Right lung (tissue), 5 donors: ENCODE results near the gene POPDC2. TPM values are rescaled to one million over a fixed set of nuclear protein-coding genes. Genes with fewer than 3 reads are reported as not detected.

Experiments
- DNase-seq, 2 donors: peaks; one replicate each; pipeline ENCODE4 v3.0.0-alpha.2; 2013
- polyA plus RNA-seq, 5 donors: library from polyadenylated mRNA; unstranded; fragments of 120-200 nt; gene quantifications; one replicate each; pipeline versions ENCODE4 v1.2.1 to v1.2.3, GENCODE V29; 2013; ENCODE audit warnings: inconsistent platforms in 1 of 5, low replicate concordance in 1 of 5; ENCODE audit not compliant: insufficient read length in 5 of 5, insufficient read depth in 1 of 5

The POPDC2 gene
- polyA plus RNA-seq, 5 donors: 2.8 to 5.0 (median 4.7) TPM

- no peak for DNase-seq
Observed at GRCh38 chr3:119672776-119673175, 12.4 kb upstream of the POPDC2 start.

DNA sequence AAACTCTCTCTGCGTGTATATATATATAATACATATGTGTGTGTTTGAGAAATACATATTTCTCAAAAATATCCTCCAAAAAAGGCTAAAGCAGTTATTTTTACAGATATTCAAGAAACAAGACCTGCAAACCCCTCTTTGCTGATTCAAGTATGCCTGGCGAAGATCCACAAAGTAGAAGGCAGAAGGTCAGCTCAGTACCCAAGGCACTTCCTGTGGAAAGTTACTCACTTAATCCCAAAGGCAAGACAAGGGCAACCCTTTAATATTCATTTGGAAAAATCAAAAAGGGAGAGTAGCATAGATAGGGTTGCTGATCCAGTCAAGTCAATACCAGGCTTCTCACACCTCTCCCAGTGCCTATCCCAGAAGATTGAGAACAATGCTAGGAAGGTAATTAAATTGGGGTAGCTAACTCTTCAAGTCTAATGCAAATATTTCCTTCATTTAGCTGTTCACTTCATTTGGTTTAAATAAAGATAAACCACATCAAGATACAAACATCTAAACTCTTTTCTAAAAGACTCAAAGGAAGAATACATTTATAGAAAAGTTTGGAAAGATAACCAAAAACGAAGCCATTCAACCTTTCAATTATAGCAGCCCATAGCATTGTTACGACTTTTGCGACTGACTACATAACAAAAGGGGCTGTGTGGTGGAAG lies 9.6 kb upstream of the POPDC2 start:
- no peak for DNase-seq

DNA sequence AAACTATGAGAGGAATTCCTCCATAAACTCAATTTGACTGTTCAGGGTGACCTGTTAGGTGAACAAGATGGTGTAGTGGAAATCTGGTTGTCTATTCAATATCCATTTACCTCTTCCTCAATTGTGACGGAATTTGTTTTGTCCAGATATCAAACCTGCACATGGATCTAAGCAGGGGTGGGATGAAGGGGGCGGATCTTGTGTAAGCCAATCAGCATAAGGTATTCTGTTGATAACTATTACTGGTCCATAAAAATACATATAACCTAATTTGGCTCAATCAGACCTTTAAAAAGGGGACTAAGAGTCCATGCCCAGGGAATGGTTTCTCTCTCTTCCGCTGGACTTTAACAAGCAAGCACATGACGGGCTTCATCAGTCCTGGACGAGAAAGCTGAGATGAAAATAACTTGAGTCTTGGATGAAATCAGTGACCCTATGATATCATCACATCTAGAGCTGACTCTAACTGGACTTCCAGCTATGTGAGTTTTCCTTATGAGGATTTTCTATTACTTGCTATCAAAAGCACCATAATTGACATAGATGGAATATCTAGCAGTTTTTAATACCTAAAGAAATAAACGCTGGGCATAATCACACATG lies 5.7 kb upstream of the POPDC2 start:
- no peak for DNase-seq

DNA sequence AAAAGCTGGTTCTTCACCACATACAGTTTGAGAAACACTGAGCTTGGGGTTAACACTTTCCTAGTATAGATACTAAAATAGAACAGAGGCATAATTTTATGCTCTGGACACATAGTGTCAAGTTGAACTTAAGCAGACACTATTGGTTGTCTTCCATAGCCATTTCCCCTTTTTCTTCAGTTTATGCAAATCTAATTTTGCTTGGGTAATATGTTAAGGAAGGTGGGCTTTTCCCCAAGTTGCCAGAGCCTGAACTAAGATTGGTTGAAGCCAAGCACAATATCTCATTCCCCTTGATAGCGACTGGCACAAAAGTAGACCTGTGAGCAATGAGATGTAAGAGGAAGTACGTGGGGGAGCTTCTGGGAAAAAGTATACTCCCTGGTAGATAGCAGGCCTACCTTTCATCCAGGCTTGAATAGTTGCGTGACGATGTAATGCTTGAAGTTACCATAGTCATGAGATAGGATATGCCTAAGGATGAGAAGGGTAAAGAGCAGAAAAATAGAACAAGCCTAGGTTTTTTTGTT lies 4.5 kb upstream of the POPDC2 start:
- no peak for DNase-seq

GRCh38 chr3:119664370-119664769 lies 4.0 kb upstream of the POPDC2 start:
- DNase-seq: no peak

DNA sequence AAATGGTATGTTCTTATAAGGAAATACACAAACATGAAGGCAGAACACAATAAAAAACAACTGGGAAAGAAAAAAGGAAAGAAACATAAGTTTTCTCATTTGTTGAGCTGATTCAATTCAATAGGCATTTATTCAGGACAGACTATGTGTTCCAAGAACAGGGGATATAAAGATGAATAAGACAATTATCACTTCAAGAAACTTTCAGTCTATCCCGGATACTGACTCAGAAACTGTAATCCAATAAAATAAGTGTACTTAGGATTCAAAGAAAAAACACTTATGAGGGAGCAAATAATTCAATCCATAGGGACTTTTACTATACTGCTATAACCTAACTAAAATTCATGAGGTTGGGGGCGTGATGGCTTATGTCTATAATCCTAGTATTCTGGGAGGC lies 3.5 kb upstream of the POPDC2 start:
- no peak for DNase-seq

DNA sequence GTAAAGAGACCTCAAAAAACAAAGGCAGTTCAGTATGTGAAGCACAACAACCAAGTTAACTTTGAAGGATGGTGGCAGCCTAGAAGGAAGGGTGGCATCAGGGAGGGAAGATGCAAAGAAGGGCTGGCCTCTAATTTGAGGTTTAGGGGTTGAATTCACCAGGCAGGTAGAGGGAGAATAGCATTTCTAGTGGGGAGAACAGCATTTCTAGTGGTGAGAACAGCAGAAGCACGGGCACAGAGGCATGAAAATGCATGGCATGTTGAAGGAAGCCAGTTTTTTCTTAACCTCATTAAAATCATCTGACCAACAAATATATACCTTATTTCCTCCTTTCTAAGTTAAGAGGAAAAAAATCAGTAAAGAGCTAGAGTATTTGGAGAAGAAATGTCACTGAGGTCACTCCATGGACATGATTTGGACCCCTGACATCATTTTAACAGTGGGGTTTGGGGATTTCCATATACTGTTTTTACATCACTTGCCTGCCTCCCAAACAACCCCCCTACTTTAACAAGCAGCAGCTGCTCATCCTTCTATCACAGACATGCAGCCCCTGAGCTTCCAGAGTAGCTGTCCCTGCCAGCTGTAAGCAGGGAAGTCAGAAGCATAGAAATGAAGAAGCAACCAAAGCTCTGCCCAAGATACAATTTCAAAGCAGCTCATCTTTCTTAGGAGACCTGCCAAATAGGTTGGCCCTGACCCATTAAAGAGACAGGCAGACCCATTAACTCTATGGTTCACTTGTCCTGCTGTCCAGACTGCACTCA lies 2.4 kb upstream of the POPDC2 start:
- no peak for DNase-seq

GRCh38 chr3:119659606-119660291 lies 640 bp downstream of the POPDC2 start:
- no peak for DNase-seq

- no peak for DNase-seq
Observed at GRCh38 chr3:119658994-119659393, 1.4 kb downstream of the POPDC2 start.

DNA sequence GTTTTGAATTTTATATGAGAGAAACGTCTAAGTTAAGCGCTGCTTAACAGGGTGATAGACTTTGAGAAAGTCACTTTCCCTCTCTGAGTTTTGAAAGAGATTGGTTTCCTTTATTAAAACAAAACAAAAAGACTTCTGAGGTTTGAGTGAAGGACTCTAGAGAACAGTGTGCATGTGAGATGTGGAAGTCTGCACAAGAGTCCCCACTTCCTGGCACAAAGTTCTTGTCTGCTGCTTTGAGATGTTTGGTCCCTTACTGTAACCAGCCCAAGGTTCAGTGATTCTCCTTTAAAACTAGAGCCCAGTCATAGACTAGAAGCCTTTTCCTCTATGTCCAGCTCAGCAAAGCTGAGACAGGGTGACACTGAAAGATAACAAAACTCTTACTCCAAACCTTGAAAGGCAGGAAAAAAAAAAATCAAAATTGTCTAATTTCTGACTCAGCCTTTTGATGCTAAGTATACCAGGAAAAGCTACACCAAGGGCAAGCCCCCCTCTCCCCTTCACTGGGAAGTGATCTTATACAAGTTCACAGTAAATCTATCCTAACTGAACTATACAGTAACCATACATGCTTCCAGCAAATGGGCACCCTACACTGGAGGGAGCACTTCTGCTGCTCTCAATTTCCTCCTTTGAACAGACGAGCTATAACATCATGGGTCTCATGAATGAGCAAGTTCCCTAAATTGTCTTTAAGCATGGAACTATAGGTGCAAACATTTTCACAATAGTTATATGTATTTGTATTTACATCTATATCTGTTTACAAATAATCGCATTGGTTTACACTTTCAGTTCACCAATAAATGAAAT lies 2.3 kb downstream of the POPDC2 start:
- DNase-seq: no peak

- no peak for DNase-seq
Observed at GRCh38 chr3:119653876-119654275, 6.5 kb downstream of the POPDC2 start.

DNA sequence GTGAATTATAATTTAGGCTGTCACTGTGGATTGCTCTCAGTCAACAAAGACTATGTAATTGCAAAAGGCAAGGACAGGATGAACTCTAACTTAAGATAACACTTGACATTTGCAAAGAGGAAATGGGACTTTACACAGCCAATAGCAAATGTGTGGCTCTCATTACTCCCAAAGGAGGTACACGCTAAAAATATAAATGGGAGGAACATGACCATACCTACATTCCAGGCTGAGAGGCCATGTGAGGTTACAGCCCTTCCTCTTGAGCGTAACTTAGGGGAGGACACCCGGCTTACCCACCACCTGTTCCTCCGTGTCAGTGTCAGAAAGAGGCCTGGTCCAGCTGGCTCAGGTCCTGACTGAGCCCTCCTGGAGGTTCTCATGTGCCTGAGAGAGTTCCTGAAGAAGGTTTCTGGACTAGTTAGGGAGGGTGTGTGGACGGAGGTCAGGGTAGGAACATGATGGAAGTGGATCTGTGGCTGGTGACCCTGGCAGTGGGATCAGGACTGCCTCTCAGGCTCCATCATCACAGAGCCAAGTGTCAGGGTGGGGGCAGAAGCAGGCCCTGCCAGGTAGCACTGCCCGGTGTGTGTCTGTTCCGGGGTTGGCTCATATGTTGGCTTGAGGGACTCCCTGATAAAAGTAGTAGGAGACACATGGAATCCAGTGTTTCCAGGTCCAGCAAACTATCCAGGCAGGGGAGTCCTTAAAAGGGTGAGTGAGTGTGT lies 7.9 kb downstream of the POPDC2 start:
- DNase-seq: no peak

DNA sequence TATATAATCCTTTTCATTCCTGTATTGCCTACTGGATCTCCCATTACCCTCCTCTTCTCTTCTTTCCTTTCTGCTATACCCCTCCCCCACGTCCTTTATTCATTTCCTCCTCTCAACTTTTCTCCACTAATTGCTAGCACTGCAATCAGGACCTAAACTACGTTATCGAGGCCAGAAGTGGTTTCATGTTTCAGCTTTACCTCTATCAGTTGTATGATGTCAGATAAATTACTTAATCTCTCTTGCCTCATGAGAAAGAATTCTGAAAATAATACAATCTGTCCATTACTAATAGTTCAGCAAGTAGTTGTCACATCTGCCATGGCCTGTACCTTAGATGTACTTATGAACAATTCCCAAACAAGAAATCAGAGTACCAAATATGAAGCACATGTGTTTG lies 10.6 kb downstream of the POPDC2 start:
- DNase-seq: no peak

DNA sequence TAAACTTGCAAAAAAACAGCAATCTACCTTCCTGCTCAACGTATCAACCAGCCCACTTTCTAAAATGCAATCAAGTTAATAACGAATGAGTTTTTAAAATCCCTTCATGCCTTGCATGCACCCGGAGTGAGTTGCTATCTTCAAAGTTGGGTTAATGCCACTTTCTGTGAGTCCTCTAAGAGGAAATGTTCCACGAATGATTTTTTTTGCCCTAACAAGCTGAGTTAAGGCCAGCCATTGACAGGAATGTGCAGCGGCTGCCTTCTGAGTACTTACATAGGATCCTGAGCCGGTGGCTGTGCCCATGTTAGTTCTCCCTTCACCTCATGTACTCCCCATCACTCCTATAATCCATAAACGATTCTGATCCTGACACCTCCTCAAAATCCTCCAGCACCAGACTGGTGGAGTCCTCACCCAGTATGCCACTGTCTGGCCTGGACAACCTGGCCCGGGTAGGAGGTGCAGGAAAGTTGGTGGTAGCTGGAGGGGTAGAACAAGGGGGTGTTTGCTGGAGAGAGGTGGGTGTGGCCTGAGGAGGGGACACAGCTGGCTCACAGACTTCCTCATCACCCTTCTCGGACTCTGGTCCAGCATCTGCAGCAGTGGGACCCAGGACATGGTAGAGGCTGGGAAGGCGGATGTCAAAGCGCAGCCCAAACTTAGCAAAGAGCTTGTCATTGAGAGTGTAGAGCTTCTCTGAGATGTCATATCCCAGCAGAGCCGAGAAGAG lies 12.4 kb downstream of the POPDC2 start:
- DNase-seq: no peak

DNA sequence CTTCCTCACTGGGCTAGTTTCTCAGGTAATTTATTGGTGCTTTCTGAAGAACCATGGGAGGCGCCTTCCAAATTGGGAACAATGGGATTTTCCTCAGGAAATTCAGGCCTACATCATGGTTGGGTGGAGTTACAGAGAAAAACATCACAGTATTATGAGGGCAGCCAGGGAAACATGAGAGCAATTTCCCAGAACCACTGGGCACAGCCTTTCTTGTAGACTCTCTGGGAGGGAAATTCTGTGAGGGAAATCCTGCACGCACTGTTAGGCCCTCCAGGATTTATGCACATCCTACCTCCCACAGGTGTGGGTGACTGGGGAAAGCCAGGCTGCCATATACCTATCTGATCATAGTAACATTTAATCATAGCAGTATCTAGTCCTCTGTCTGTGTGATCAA lies 13.2 kb downstream of the POPDC2 start:
- DNase-seq: no peak

DNA sequence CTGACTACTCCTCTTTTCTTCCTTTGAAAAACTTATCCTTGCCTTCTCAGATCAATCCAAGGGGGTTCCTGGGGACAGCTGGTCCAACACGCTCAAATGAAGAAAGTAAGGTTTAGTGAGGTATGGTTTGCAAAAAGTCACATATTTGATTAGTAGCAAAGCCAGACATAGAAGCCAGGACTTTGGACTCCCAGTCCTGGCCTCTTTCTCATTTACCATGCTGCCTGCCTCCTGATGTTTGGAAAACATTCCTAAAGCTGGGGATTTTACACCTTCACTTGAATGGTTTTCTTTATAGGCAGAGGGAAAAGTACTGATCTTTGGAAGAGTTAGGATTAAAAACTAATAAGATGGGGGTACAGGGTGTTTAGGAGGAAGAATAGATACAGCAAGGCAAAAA lies 14.6 kb downstream of the POPDC2 start:
- no peak for DNase-seq

- DNase-seq: no peak
Observed at GRCh38 chr3:119644481-119644880, 15.9 kb downstream of the POPDC2 start.

DNA sequence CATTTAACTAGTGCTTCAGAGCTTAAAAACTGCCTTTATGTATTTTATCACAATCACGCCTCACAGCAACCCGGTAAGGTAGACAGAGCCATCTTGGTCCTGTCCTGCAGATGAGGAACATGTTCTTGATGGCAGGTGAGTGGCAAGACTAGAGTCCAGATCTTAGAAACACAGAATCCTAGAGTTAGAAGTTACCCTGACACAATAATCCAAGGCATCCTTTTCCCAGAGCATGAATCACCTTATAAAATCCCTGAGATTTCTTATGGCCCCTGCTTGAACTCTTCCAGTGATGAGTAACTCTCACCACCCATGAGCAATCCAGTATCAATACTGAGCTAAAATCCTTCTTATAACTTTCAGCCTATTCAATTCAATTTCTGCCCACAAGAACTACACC lies 16.9 kb downstream of the POPDC2 start:
- no peak for DNase-seq

GRCh38 chr3:119642746-119643473 lies 17.5 kb downstream of the POPDC2 start:
- DNase-seq: peak in 1 of 2 donors; percentile 19
